Mesenchymal stem cell (in vitro differentiated cells and primary cell): Measurements from ENCODE around the gene FHIT.

Experiments
- DNase-seq: peaks from one replicate; pipeline ENCODE4 v3.0.0-alpha.2; 2013
- H2AFZ ChIP-seq: one replicate; pipeline ENCODE4 v1.6.1; 2013; ENCODE audit warnings: low read depth, mild to moderate bottlenecking, control low read depth, inconsistent platforms, low read length, moderate library complexity
- H2AK5ac ChIP-seq: 2 replicates; pipeline ENCODE4 v1.6.1; 2013; ENCODE audit warnings: low read length, moderate library complexity, mild to moderate bottlenecking, inconsistent platforms; ENCODE audit not compliant: severe bottlenecking
- H2BK120ac ChIP-seq: one replicate; pipeline ENCODE4 v1.6.1; 2013; ENCODE audit warnings: low read depth, mild to moderate bottlenecking, inconsistent platforms, low read length, moderate library complexity
- H2BK12ac ChIP-seq, 2 experiments: one replicate each; pipeline ENCODE4 v1.6.1; 2013; ENCODE audit warnings: inconsistent platforms in 2 of 2, low read length in 2 of 2, mild to moderate bottlenecking in 2 of 2, moderate library complexity in 2 of 2, control low read depth in 1 of 2
- H2BK15ac ChIP-seq: one replicate; pipeline ENCODE4 v1.6.1; 2013; ENCODE audit warnings: mild to moderate bottlenecking, low read depth, inconsistent platforms; ENCODE audit not compliant: poor library complexity, severe bottlenecking
- H2BK5ac ChIP-seq: 2 replicates; pipeline ENCODE4 v1.6.1; 2013; ENCODE audit warnings: low read depth, mild to moderate bottlenecking, low read length, control low read depth, inconsistent platforms; ENCODE audit not compliant: poor library complexity, severe bottlenecking
- H3K14ac ChIP-seq, 2 experiments: one replicate each; pipeline ENCODE4 v1.6.1; 2013; ENCODE audit warnings: inconsistent platforms in 2 of 2, low read length in 2 of 2, control low read depth in 1 of 2, mild to moderate bottlenecking in 1 of 2, moderate library complexity in 1 of 2
- H3K18ac ChIP-seq, 2 experiments: one replicate each; pipeline ENCODE4 v1.6.1; 2013; ENCODE audit warnings: inconsistent platforms in 2 of 2, low read length in 2 of 2, control low read depth in 1 of 2, low read depth in 1 of 2, mild to moderate bottlenecking in 1 of 2
- H3K23ac ChIP-seq, 2 experiments: one replicate each; pipeline ENCODE4 v1.6.1; 2013; ENCODE audit warnings: inconsistent platforms in 2 of 2, low read length in 2 of 2, mild to moderate bottlenecking in 2 of 2, moderate library complexity in 2 of 2, control low read depth in 1 of 2
- H3K27ac ChIP-seq: 2 replicates; pipeline ENCODE4 v1.5.1; 2013; ENCODE audit warnings: mild to moderate bottlenecking, moderate library complexity, low read length, control low read depth, inconsistent platforms; ENCODE audit not compliant: poor library complexity, severe bottlenecking
- H3K27me3 ChIP-seq, 2 experiments: 2 replicates each; pipeline versions ENCODE4 v1.6.1 to v1.7.0; 2013; ENCODE audit warnings: low read length in 2 of 2, mild to moderate bottlenecking in 2 of 2, moderate library complexity in 2 of 2, control low read depth in 1 of 2, inconsistent platforms in 1 of 2; ENCODE audit not compliant: control insufficient read depth in 1 of 2, insufficient read depth in 1 of 2
- H3K36me3 ChIP-seq, 2 experiments: 2 replicates each; pipeline versions ENCODE4 v1.6.1 to v1.7.0; 2013; ENCODE audit warnings: low read length in 2 of 2, control low read depth in 1 of 2, inconsistent platforms in 1 of 2, low read depth in 1 of 2, mild to moderate bottlenecking in 1 of 2; ENCODE audit not compliant: insufficient read depth in 2 of 2, control insufficient read depth in 1 of 2
- H3K4ac ChIP-seq, 2 experiments: one replicate each; pipeline ENCODE4 v1.6.1; 2013; ENCODE audit warnings: inconsistent platforms in 2 of 2, low read length in 2 of 2, mild to moderate bottlenecking in 2 of 2, moderate library complexity in 2 of 2, control low read depth in 1 of 2, low read depth in 1 of 2
- H3K4me1 ChIP-seq: 2 replicates; pipeline ENCODE4 v1.6.1; 2013; ENCODE audit warnings: low read depth, low read length, control low read depth; ENCODE audit not compliant: control insufficient read depth, insufficient read depth
- H3K4me2 ChIP-seq: 2 replicates; pipeline ENCODE4 v1.6.1; 2013; ENCODE audit warnings: low read length, mild to moderate bottlenecking, inconsistent platforms; ENCODE audit not compliant: poor library complexity, severe bottlenecking
- H3K4me3 ChIP-seq, 2 experiments: 2 replicates each; pipeline versions ENCODE4 v1.5.1 to v1.7.0; 2013; ENCODE audit warnings: low read length in 2 of 2, mild to moderate bottlenecking in 2 of 2, control low read depth in 1 of 2, low read depth in 1 of 2; ENCODE audit not compliant: insufficient read depth in 1 of 2
- H3K79me1 ChIP-seq: replicated peaks from 2 replicates; pipeline ENCODE4 v1.6.1; 2013; ENCODE audit warnings: mild to moderate bottlenecking, control low read depth, low read length, inconsistent platforms; ENCODE audit not compliant: poor library complexity, severe bottlenecking
- H3K9ac ChIP-seq: 2 replicates; pipeline ENCODE4 v1.7.0; 2013; ENCODE audit warnings: mild to moderate bottlenecking, low read length, moderate library complexity
- H3K9me3 ChIP-seq: 2 replicates; pipeline ENCODE4 v1.7.0; 2013; ENCODE audit warnings: mild to moderate bottlenecking, low read length; ENCODE audit not compliant: control insufficient read depth
- H4K8ac ChIP-seq: one replicate; pipeline ENCODE4 v1.6.1; 2013; ENCODE audit warnings: inconsistent platforms, mild to moderate bottlenecking, low read length, moderate library complexity
- H4K91ac ChIP-seq: one replicate; pipeline ENCODE4 v1.6.1; 2013; ENCODE audit warnings: mild to moderate bottlenecking, low read length, inconsistent platforms
- WGBS: methylation state at CpG from one replicate; pipeline ENCODE4 v1.1.7; 2013; ENCODE audit warnings: mixed read lengths; 5-methylcytosine and 5-hydroxymethylcytosine counted together

Gene FHIT

GRCh38 chr3:60913474-60913873 lies 337.8 kb downstream of the FHIT start:
- H2BK5ac ChIP-seq = no peak overlapping the region
- no peak overlapping the region for H3K4ac ChIP-seq
- H3K9me3 ChIP-seq = peaks cover 12% of the 10 kb centered on the region
- no peak overlapping the region for H3K14ac ChIP-seq
- no peak overlapping the region for H2BK15ac ChIP-seq
- 79% methylated on average over 1 of the region's 1 CpG for WGBS
- H3K27me3 ChIP-seq = no peaks in the 10 kb centered on the region
- no peak overlapping the region for H4K8ac ChIP-seq
- no peaks in the 10 kb centered on the region for H3K79me1 ChIP-seq
- no peak overlapping the region for H3K18ac ChIP-seq
- peak overlapping the region; percentile 50 for H4K91ac ChIP-seq
- H3K4me1 ChIP-seq = no peaks in the 10 kb centered on the region
- no peak overlapping the region for H2AFZ ChIP-seq
- no peak overlapping the region for H2AK5ac ChIP-seq
- H3K36me3 ChIP-seq = no peaks in the 10 kb centered on the region
- no peak overlapping the region for H3K23ac ChIP-seq
- no peak overlapping the region for H2BK12ac ChIP-seq
- no peak overlapping the region for H2BK120ac ChIP-seq
- no peak overlapping the region for H3K9ac ChIP-seq
- DNase-seq = no peak
- H3K4me2 ChIP-seq = no peak overlapping the region
- H3K27ac ChIP-seq = no peak overlapping the region
- H3K4me3 ChIP-seq = no peak overlapping the region

- Histone ChIP-seq H3K23ac (no peak overlapping the region), H2BK5ac (no peak overlapping the region), H3K36me3 (no peaks in the 10 kb centered on the region), H2BK15ac (no peak overlapping the region), H2AFZ (no peak overlapping the region), H3K4me3 (no peak overlapping the region), H3K79me1 (no peaks in the 10 kb centered on the region), H3K4me1 (no peaks in the 10 kb centered on the region), H3K18ac (no peak overlapping the region), H2AK5ac (no peak overlapping the region), H3K4me2 (no peak overlapping the region), H2BK120ac (no peak overlapping the region), H2BK12ac (no peak overlapping the region), H3K9me3 (peaks cover 12% of the 10 kb centered on the region), H3K14ac (no peak overlapping the region), H3K4ac (no peak overlapping the region), H3K27ac (no peak overlapping the region), H4K91ac (no peak overlapping the region), H4K8ac (no peak overlapping the region), H3K9ac (no peak overlapping the region), H3K27me3 (no peaks in the 10 kb centered on the region)
- WGBS = 29% methylated on average over 1 of the region's 1 CpG
- no peak for DNase-seq
Observed at GRCh38 chr3:60912876-60913275, 338.4 kb downstream of the FHIT start.

GRCh38 chr3:60912142-60912541 lies 339.1 kb downstream of the FHIT start:
- Histone ChIP-seq H2BK12ac (no peak overlapping the region), H3K4ac (no peak overlapping the region), H2BK5ac (no peak overlapping the region), H3K27me3 (no peaks in the 10 kb centered on the region), H2AFZ (no peak overlapping the region), H3K36me3 (no peaks in the 10 kb centered on the region), H3K18ac (no peak overlapping the region), H3K4me3 (no peak overlapping the region), H2AK5ac (no peak overlapping the region), H3K4me1 (no peaks in the 10 kb centered on the region), H2BK120ac (no peak overlapping the region), H3K14ac (no peak overlapping the region), H3K9ac (no peak overlapping the region), H3K27ac (no peak overlapping the region), H3K23ac (no peak overlapping the region), H3K4me2 (no peak overlapping the region), H4K91ac (no peak overlapping the region), H3K9me3 (peaks cover 12% of the 10 kb centered on the region), H3K79me1 (no peaks in the 10 kb centered on the region), H4K8ac (no peak overlapping the region), H2BK15ac (no peak overlapping the region)
- no peak for DNase-seq
- WGBS = 92% methylated on average over 3 of the region's 3 CpGs

- no peaks in the 10 kb centered on the region for H3K4me1 ChIP-seq
- H2BK12ac ChIP-seq = no peak overlapping the region
- no peak overlapping the region for H4K91ac ChIP-seq
- H3K27ac ChIP-seq = no peak overlapping the region
- H3K9me3 ChIP-seq = peaks cover 12% of the 10 kb centered on the region
- H2BK5ac ChIP-seq = no peak overlapping the region
- H3K27me3 ChIP-seq = no peaks in the 10 kb centered on the region
- no peak overlapping the region for H3K4ac ChIP-seq
- no peak overlapping the region for H3K23ac ChIP-seq
- no peaks in the 10 kb centered on the region for H3K36me3 ChIP-seq
- no peak overlapping the region for H3K4me3 ChIP-seq
- H2AK5ac ChIP-seq = no peak overlapping the region
- no peak overlapping the region for H2BK120ac ChIP-seq
- no peaks in the 10 kb centered on the region for H3K79me1 ChIP-seq
- no peak overlapping the region for H3K14ac ChIP-seq
- DNase-seq = no peak
- WGBS = no CpG with 5 or more reads among the region's 2 CpGs
- no peak overlapping the region for H3K9ac ChIP-seq
- H2AFZ ChIP-seq = no peak overlapping the region
- H3K4me2 ChIP-seq = no peak overlapping the region
- no peak overlapping the region for H3K18ac ChIP-seq
- H4K8ac ChIP-seq = no peak overlapping the region
- H2BK15ac ChIP-seq = no peak overlapping the region
Observed at GRCh38 chr3:60909526-60909925, 341.7 kb downstream of the FHIT start.
